ENCODE data around the gene SETD9.

The SETD9 gene

DNA sequence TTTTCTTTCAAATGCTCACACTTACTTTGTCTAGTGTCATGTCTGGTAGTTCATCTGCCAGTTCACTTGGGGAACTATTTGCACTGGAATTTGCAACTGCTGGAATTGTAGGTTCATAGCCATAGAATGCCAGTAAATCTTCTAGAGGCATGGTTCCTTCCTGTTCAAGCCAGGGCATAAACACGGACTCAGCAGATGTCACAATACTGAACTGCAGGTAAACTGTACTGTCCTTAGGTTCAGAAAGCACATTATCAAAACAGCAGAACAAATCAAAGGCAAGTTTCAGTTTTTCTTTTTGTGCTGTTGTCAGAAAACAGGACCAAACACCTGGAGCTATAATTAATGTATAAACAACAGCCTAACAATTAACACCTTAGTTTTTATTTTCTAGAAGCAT, 29.5 kb downstream of the SETD9 start:
- no peak for DNase-seq (ENCODE audit: low read depth)

DNA sequence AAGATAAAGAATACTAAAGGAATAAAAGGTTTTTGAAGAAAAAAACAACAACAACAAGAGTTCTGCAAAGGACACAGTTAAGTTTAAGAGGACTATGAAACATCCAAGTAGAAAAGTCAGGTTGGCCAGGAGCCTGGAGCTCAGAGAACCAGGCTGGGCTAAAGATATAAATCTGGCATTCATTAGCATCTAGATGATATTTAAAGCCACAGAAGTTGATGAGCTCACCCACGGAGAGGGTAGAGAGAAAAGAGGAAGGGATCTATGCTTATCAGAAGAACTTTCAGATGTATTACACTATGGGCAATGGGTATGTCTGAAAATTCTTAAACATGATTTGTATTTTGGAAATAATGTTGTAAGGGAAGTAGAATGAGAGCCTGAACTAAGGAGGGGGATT, 32.6 kb downstream of the SETD9 start:
- DNase-seq (ENCODE audit: low read depth), result no peak

DNA sequence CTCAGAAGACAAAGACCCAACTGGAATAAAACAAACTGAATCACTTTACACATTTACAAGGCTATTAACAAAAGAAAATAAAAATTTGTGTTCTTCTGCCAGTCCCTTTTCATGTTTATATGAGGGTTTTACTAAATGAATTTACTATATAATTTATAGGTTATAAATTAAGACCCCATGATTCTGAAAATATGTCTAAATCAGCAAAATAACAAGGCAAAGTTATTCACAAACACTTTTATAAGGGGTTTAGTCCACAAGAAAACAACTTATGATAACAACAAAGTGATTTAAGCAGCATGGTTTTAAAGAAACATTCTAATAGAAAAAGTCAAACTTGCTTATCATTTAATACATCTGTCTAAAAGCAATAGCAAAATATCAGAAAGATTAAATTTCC, 37.7 kb downstream of the SETD9 start:
- no peak for DNase-seq (ENCODE audit: low read depth)

DNA sequence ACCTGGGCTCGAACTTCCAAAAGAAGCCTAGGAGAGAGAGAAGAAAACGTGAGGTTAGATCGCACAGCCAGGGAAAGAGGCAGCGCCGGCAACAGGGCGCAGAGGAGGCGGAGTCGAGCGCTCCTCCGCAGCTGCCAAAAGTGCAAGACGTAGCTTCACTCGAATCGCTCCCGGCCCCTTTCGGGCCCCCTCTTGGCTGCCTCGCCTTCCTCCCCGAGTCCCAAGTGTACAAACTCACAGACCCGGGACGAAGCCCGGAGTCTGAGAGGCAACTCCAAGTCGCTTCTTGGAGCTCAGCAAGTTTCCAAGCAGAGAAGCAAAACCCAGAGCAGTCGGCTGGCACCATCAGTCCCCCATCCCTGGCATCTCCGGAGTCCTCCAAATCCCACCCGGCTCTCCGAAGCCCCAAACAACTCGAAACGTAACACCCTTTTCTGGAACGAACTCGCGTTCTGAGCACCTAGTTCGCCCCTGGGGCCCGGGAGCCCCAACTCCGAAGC, 41.3 kb downstream of the SETD9 start:
- no peak for DNase-seq (ENCODE audit: low read depth)

DNA sequence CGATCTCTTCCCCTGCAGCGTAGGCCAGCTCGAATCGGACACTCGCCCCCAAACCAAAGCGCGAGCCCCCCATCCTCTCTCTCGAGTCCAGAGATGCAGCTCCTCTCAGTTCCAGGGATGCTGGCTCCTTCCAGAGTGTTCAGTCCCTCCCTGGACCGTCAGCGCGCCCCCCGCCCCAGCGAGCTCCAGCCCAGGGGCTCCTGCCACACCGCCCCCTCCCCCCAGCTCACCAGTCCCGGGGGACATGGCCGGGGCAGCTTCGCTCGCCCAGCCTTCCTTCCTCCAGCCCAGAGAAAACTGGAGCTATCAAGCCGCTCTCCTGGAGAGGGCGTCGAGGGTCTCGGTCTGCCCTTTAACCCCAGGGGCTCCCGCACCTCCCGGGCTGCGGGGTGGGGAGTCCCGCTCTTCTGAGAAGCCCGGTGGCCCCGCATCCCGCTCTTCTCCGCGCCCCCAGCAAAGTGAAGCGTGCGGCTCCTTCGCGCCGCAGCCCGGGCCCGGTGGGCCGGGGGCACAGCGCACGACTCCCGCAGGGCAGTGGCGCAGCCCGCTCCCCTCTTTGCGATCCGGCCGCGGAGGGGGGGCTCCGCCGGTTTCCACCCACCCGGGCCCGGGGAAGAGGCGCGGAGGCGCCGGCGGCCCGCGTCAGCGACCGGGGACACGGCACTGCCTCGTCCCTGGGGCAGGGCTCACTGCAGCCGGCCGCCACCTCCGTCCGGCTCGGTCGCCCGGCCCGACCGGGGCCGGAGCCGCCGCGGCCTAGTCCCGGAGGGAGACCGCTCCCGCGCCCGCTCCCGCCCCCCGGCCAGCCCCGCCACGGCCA, 41.9 kb downstream of the SETD9 start:
- DNase-seq (ENCODE audit: low read depth), result no peak

DNA sequence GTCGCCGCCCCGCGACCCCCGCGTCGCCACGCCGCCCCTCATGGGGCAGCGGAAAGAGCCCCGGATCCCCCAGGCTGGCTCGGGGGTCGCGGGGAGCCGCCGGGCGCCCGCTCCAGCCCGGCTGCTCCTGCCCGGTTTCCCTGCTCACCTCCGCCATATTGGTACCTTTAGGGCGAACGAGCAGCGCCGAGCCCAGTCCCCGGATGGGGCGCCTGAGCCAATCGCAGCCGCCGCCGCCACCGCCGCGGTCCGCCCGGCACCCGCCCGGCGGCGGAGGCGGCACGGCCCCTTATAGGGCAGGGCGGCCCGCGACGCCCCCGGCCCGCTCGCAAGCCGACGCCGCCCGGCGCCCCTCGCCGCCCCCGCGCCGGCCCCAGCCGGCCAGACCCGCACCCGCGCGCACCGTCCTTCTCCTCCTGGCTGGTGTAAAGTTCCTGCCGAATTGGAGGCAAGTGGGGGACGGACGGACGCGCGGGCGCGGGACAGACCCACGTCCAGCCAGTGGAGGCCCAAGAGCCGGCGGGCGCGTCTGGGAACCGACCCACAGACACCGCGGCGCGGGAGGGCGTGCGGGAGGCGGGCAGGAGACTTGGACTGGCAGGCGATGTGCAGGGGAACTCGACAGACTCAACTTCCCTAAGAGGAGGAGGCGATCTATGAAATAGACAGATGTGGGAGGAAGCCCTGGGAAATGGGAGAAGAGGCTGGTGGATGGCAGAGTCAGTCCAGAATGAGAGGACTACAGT, 42.7 kb downstream of the SETD9 start, which contains the start of gene MIER3:
Gene MIER3, minus strand, starts transcription at position 178 of the 746 bp plus-strand sequence. Its CDS starts 21 bp downstream, at position 157.
- peak; percentile 55 for DNase-seq (ENCODE audit: low read depth)

DNA sequence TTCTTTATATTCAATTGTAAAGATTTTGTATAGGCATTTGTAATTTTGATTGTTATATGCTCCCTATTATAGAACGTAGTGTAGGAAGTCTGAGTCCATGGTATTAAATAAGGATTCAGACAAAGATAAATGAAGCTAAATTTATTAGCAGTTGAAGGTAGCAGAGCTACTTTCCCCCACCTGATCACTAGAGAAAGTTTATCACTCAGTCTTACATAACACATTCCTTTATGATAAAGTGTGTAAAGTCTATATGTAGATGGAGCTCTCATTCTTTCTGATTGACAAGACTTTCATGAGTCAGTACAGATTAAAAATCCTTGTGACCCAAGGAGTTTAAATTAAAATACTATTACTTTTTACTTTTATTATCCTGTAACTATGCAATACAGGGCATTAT, 44.9 kb downstream of the SETD9 start:
- no peak for DNase-seq (ENCODE audit: low read depth)

DNA sequence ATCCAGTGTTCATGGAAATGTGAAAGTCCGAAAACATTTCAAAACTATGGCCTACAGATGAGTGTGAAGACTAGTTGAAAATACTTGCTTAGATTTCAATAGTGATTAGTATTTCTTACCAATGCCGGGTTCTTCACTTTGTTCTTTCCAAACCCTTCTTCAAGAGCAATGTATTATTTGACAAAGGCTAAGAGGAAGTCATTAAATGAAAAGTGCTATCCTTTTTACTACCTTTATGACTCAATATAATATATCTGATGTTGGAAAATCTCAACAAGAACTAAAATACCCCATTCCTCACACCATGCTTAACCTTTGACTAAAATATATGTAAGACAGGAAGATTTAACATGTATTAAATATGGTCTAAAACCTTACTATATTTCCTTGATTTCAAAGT, 49.2 kb downstream of the SETD9 start:
- DNase-seq (ENCODE audit: low read depth), result no peak

DNA sequence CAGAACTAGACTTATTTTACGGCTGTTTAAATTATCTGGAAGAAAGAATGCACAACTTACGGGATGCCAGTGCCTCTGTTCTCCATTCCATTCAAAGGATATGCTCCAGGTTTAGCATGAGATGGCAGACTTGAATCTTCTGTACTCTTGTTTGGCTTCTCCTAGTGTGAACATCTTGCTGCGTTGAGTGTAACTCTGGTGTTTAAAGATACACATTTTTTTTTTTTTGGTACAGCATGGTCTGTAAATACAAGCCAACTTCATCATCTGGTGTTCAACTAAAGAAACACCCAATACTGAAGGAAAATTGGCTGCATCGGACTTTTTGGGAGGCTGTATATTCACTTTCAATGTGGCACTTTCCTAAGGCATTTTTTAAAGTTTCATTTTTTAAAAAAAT, 49.9 kb downstream of the SETD9 start:
- DNase-seq (ENCODE audit: low read depth), result no peak

DNA sequence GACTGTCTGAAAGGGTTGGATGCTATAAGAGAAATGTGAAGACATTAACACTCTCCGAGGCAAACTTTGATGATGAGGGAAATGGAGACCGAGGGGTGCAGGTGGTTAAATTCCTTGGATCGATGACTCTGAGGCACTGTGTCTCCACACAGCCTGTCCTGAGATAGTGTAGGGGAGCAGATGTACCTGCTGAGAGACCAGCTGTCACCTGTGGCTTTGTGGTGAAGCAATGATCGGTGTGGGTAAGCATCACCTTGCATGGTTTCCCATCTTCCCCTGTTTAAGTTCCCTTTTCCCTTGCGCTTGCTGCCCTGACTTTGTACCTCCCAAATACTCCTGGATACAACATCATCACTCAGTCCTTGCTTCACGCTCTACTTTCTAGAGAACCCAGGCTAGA, 52.4 kb downstream of the SETD9 start:
- DNase-seq (ENCODE audit: low read depth), result no peak

DNA sequence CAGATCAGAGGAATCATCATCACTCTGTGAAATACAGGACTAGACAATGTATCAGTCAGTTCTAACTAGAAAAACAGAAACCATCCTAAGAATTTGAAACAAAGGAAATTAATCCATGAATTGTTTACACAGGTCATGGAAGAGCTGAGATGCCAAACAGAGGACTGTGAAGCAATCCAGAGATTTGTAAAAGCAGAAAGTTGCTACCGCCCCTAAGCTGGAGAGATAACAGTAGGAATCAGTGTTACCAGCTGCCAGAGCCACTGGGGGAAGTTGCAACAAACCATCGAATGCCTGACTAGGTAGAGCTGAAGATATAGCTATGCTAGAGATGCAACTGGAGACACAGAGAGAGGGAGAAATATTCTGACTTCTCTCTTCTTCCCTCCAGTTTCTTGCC, 52.9 kb downstream of the SETD9 start:
- no peak for DNase-seq (ENCODE audit: low read depth)

DNA sequence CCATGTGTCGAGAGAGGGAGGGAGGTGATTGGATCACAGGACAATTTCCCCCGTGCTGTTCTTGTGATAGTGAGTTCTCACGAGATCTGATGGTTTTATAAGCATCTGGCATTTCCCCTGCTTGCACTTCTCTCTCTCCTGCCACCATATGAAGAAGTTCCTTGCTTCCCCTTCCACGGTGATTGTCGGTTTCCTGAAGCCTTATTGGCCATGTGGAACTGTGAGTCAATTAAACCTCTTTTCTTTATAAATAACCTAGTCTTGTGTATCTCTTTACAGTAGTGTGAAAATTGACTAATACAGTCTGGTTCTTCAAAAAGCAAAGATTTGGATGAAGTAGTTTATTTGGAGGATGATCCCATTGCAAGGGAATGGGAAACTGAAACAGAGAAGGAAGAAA, 53.9 kb downstream of the SETD9 start:
- DNase-seq (ENCODE audit: low read depth), result no peak

DNA sequence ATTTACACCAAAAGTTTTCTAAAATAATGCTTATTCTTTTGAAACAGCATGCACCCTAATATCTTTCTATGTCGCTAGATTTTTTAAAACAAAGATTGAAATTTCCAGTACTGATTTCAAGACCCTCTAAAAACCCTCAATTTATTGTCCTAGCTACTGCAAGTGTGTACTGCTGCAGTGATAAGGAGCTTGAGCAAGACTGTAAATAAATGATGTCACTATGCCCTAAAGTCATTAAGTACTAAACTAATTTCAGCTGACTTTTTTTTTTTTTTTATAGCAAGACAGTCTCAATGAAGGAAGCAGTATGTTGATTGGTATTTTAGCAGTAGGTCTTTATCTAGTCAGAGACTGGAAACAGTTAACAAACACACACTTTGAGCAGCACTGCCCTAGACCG, 54.8 kb downstream of the SETD9 start:
- DNase-seq (ENCODE audit: low read depth), result no peak

Measured in stimulated activated CD8-positive, alpha-beta memory T cell treated with anti-CD3 and anti-CD28 coated beads, Interleukin-15, amount 100 ng/mL, for 1 hour (primary cell).